ENCODE data around the gene AKTIP.
"Not testable (repeated sequence)": the region's sequence is repeated elsewhere in the genome, so short reads cannot be mapped to it uniquely, and the experiment has no call there.

GRCh38 chr16:53539759-53540718, 37.0 kb upstream of the AKTIP start:
- TF ChIP-seq, protein P1, sequence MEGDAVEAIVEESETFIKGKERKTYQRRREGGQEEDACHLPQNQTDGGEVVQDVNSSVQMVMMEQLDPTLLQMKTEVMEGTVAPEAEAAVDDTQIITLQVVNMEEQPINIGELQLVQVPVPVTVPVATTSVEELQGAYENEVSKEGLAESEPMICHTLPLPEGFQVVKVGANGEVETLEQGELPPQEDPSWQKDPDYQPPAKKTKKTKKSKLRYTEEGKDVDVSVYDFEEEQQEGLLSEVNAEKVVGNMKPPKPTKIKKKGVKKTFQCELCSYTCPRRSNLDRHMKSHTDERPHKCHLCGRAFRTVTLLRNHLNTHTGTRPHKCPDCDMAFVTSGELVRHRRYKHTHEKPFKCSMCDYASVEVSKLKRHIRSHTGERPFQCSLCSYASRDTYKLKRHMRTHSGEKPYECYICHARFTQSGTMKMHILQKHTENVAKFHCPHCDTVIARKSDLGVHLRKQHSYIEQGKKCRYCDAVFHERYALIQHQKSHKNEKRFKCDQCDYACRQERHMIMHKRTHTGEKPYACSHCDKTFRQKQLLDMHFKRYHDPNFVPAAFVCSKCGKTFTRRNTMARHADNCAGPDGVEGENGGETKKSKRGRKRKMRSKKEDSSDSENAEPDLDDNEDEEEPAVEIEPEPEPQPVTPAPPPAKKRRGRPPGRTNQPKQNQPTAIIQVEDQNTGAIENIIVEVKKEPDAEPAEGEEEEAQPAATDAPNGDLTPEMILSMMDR (IDR thresholded peaks at IDR 0.05) = not testable (repeated sequence)
- TF ChIP-seq ZFX (IDR thresholded peaks at IDR 0.05; ENCODE audit: borderline replicate concordance) = not testable (repeated sequence)
